Vagina (tissue), 2 donors: ENCODE data around the gene STXBP1. TPM values are rescaled to one million over a fixed set of nuclear protein-coding genes. Genes with fewer than 3 reads are reported as not detected.

Source experiments
- DNase-seq, 2 donors: peaks; one replicate each; pipeline ENCODE4 v3.0.0-alpha.2; 2017; ENCODE audit errors: extremely low spot score in 2 of 2
- H3K27ac ChIP-seq: fragments of 200-600 bp; sonication (generic); one replicate; pipeline ENCODE4 v1.5.1; 2019
- H3K27me3 ChIP-seq: fragments of 200-600 bp; sonication (generic); one replicate; pipeline ENCODE4 v1.5.1; 2019
- H3K36me3 ChIP-seq, 2 donors: fragments of 200-600 bp; sonication (generic); one replicate each; pipeline ENCODE4 v1.5.1; 2017 to 2019
- H3K4me1 ChIP-seq: fragments of 200-600 bp; sonication (generic); one replicate; pipeline ENCODE4 v1.5.1; 2019
- H3K4me3 ChIP-seq, 2 donors: fragments of 200-600 bp; sonication (generic); 1 replicate in 1 of 2; 2 replicates in 1 of 2; pipeline ENCODE4 v1.5.1; 2016 to 2019
- H3K9me3 ChIP-seq: fragments of 200-600 bp; sonication (generic); one replicate; pipeline ENCODE4 v1.5.1; 2019
- POLR2A ChIP-seq, 2 donors: fragments of 450-650 bp; IDR thresholded peaks; one replicate each; pipeline ENCODE4 v1.6.1; 2017; ENCODE audit warnings: antibody characterized with exemption in 2 of 2, mild to moderate bottlenecking in 2 of 2, moderate library complexity in 2 of 2
- POLR2AphosphoS5 ChIP-seq, 2 donors: sonication (generic); formaldehyde crosslinking; IDR thresholded peaks; one replicate each; pipeline ENCODE4 v1.9.0; 2017; ENCODE audit warnings: antibody characterized with exemption in 2 of 2, mild to moderate bottlenecking in 2 of 2, low read depth in 1 of 2; ENCODE audit not compliant: insufficient read depth in 1 of 2
- intact Hi-C: fragments of 100-400 bp; cut with DNase I; formaldehyde crosslinking; loops from one replicate; pipeline ENCODE4 v1.15.1; 2023
- total RNA-seq: library from RNA; depleted of rRNA; stranded (reverse); fragments of >200 nt; gene quantifications from one replicate; pipeline ENCODE4 v1.2.3, GENCODE V29; 2016
- TF ChIP-seq, protein P1 (sequence below), 3 experiments: fragments of 450-650 bp in 2 of 3; fragments of 200-600 bp in 1 of 3; sonication (generic) in 1 of 3; IDR thresholded peaks; one replicate each; pipeline ENCODE4 v1.5.1; 2017 to 2019; ENCODE audit warnings: antibody characterized with exemption in 3 of 3, mild to moderate bottlenecking in 2 of 3, moderate library complexity in 2 of 3

The STXBP1 gene
- total RNA-seq, 1 donor from 2014 or later: 56.2 TPM

DNA sequence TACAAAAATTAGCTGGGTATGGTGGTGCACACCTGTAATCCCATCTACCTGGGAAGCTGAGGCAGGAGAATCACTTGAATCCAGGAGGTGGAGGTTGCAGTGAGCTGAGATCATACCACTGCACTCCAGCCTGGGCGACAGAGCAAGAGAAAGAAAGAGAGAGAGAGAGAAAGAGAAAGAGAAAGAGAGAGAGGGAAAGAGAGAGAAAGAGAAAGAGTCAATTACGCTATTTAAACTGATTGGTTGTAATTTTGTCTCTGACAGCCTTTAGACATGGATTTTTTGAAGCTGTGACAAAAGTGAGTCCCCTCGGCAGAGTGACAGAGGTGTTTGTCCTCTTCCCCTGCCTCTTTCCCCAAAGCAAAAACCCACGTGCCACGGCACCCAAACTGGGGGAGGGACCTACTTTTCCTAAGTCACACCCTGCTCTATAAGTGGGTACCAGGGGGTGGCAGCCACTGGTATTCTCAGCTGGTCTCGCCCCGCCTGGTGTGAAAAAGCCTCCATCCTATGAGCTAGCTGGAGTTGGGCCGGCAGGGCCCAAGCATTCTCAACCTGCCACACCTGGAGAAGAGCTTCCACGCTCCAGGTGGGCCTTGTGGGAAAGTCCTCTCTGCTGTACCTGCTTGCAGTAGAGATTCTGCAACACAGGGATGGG, 91.3 kb downstream of the STXBP1 start:
- DNase-seq: no peak
- peaks cover 9% of the 10 kb centered on the region for H3K4me1 ChIP-seq
- H3K27me3 ChIP-seq: no peaks in the 10 kb centered on the region
- H3K9me3 ChIP-seq: no peaks in the 10 kb centered on the region
- no peaks in the 10 kb centered on the region for H3K36me3 ChIP-seq
- H3K27ac ChIP-seq: no peak overlapping the region
- TF ChIP-seq POLR2AphosphoS5 (IDR thresholded peaks at IDR 0.05; ENCODE audit: insufficient read depth in 1 of 2, low read depth in 1 of 2) (no peak), POLR2A (IDR thresholded peaks at IDR 0.05) (no peak)
- TF ChIP-seq, protein P1, sequence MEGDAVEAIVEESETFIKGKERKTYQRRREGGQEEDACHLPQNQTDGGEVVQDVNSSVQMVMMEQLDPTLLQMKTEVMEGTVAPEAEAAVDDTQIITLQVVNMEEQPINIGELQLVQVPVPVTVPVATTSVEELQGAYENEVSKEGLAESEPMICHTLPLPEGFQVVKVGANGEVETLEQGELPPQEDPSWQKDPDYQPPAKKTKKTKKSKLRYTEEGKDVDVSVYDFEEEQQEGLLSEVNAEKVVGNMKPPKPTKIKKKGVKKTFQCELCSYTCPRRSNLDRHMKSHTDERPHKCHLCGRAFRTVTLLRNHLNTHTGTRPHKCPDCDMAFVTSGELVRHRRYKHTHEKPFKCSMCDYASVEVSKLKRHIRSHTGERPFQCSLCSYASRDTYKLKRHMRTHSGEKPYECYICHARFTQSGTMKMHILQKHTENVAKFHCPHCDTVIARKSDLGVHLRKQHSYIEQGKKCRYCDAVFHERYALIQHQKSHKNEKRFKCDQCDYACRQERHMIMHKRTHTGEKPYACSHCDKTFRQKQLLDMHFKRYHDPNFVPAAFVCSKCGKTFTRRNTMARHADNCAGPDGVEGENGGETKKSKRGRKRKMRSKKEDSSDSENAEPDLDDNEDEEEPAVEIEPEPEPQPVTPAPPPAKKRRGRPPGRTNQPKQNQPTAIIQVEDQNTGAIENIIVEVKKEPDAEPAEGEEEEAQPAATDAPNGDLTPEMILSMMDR (IDR thresholded peaks at IDR 0.05): no peak
- no peak overlapping the region for H3K4me3 ChIP-seq
- intact Hi-C loops: no loop called here

DNA sequence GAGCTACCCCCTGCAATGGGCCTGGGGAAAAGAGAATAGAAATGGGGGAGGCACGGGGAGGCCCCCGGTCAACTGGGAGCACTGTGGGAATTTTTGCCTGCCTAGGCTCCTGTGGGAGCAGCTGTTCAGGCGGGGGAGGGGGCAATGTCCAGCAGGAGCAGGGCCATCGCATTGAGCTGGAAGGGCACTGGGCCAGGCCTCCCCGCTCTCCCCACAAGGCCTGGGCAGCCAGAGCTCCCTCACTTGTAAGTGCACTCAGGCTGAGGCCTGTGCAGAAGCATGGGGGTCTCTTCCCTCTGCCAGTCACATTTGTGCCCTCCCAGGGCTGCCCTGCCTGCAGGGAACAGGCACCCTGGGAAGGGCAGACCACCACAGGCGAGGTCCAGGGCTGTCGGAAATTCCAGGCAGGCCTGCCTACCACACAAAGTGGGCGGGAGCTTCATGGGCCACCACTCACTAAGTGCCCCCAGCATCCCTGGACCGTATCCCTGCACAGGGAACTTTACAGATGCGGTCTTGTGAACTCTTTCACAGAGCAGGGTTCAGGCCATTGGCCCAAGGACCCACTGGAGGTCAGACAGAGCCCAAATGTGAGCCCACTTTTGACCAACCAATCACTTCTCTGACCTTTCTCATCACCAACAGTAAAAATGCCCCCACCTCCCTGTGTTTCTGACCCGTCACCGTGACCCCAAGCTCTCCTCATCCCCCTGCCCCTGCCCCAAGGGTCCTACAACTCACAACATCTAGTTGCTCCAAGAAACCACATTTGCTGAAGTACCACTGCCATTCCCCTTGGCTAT, 93.7 kb downstream of the STXBP1 start:
- H3K9me3 ChIP-seq: no peaks in the 10 kb centered on the region
- no peak overlapping the region for H3K4me3 ChIP-seq
- no peaks in the 10 kb centered on the region for H3K27me3 ChIP-seq
- no peaks in the 10 kb centered on the region for H3K4me1 ChIP-seq
- no peak overlapping the region for H3K27ac ChIP-seq
- no peak for DNase-seq
- TF ChIP-seq POLR2AphosphoS5 (IDR thresholded peaks at IDR 0.05; ENCODE audit: insufficient read depth in 1 of 2, low read depth in 1 of 2) (no peak), POLR2A (IDR thresholded peaks at IDR 0.05) (no peak)
- TF ChIP-seq, protein P1 (IDR thresholded peaks at IDR 0.05): no peak
- H3K36me3 ChIP-seq: no peaks in the 10 kb centered on the region
- intact Hi-C loops: no loop called here

DNA sequence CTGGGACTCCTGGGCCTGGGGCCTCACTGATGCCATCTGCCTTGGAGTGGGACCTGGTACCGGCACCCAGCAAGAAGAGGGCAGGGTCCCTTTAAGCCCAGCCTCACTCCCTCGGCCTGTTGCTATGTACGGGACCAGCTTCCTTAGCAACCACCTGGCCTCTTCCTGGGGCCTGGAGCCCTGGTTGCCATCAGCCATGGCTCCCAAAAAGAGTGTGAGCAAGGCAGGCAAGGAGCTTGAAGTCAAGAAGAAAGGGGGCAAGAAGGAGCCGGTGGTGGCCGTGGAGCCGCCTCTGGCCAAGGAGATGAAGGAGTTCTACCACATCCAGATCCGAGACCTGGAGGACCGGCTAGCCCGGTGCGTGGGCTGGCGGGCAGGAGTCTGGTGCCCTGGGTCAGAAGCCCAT, 94.8 kb downstream of the STXBP1 start, which contains the start of gene CFAP157:
TSS of gene CFAP157 (plus strand) at position 153 of the 406 bp plus-strand sequence. CDS start at position 197, 44 bp downstream.
- H3K36me3 ChIP-seq: no peaks in the 10 kb centered on the region

DNA sequence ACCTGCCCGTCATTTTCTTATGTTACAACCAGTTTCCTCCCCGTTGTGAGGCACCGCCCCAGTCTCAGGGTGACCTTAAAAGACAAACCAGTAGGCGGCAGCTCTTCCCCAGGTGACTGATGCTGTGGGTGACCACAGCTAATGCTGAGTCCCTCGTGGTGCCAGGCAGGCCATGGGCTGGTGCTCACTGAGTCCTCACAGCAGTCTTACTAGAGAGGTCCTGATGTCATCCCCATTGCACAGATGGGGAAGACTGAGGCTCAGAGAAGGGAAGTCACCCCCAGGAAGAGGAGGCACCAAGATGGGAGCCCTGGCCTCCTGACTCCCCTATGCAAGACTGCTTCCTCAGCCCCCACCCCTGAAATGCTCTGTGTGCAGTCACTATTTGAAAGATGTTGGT, 95.7 kb downstream of the STXBP1 start:
- Histone ChIP-seq H3K36me3 (no peaks in the 10 kb centered on the region), H3K27me3 (no peaks in the 10 kb centered on the region), H3K4me1 (no peaks in the 10 kb centered on the region), H3K4me3 (no peak overlapping the region), H3K9me3 (no peaks in the 10 kb centered on the region), H3K27ac (no peak overlapping the region)
- DNase-seq: no peak
- intact Hi-C loops: no loop called here
- no peak for TF ChIP-seq POLR2A (IDR thresholded peaks at IDR 0.05)
- TF ChIP-seq, protein P1 (IDR thresholded peaks at IDR 0.05): no peak
- TF ChIP-seq POLR2AphosphoS5 (IDR thresholded peaks at IDR 0.05; ENCODE audit: insufficient read depth in 1 of 2, low read depth in 1 of 2): no peak

More for the DNA sequence above, 94.8 kb downstream of the STXBP1 start, which contains the start of gene CFAP157:
- TF ChIP-seq, protein P1 (IDR thresholded peaks at IDR 0.05): no peak
- TF ChIP-seq POLR2AphosphoS5 (IDR thresholded peaks at IDR 0.05; ENCODE audit: insufficient read depth in 1 of 2, low read depth in 1 of 2): no peak
- TF ChIP-seq POLR2A (IDR thresholded peaks at IDR 0.05): no peak
- no peaks in the 10 kb centered on the region for H3K4me1 ChIP-seq
- intact Hi-C loops: no loop called here
- DNase-seq: no peak
- no peaks in the 10 kb centered on the region for H3K27me3 ChIP-seq
- no peaks in the 10 kb centered on the region for H3K9me3 ChIP-seq
- H3K27ac ChIP-seq: no peak within 1 kb of the TSS
- H3K4me3 ChIP-seq: no peak within 1 kb of the TSS
